GM12875 (cell line): Measurements from ENCODE around the gene OSBPL9.

ENCODE experiments used
- H3K4me3 ChIP-seq: one replicate; pipeline ENCODE4 v1.5.1; 2011; ENCODE audit warnings: low read depth, low read length, control low read depth
- TF ChIP-seq, protein P1 (sequence below): IDR thresholded peaks from 2 replicates; pipeline ENCODE4 v1.5.1; 2011; ENCODE audit warnings: low read depth, mild to moderate bottlenecking, control low read depth, inconsistent platforms, low read length, moderate library complexity, borderline replicate concordance; ENCODE audit not compliant: insufficient read depth

OSBPL9 gene

DNA sequence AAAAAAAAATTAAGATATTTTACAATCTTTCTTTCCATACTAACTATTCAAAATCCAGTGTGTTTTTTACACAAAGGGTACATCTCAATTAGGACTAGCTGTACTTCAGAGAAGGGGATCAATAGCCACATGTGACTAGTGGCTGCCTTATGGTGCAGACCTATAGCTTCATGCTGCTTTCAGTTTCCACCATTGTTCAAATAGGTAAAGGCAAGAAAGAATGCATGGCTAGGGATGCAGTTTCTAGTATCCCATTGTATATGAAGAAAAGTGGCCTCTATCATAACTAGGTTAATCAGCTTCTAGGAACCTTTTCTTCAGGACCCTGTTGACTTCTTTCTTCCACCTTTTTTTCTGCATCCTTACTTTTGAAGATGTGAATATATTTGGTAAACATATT is 35.7 kb downstream of the OSBPL9 start:
- TF ChIP-seq, protein P1, sequence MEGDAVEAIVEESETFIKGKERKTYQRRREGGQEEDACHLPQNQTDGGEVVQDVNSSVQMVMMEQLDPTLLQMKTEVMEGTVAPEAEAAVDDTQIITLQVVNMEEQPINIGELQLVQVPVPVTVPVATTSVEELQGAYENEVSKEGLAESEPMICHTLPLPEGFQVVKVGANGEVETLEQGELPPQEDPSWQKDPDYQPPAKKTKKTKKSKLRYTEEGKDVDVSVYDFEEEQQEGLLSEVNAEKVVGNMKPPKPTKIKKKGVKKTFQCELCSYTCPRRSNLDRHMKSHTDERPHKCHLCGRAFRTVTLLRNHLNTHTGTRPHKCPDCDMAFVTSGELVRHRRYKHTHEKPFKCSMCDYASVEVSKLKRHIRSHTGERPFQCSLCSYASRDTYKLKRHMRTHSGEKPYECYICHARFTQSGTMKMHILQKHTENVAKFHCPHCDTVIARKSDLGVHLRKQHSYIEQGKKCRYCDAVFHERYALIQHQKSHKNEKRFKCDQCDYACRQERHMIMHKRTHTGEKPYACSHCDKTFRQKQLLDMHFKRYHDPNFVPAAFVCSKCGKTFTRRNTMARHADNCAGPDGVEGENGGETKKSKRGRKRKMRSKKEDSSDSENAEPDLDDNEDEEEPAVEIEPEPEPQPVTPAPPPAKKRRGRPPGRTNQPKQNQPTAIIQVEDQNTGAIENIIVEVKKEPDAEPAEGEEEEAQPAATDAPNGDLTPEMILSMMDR, result no peak

DNA sequence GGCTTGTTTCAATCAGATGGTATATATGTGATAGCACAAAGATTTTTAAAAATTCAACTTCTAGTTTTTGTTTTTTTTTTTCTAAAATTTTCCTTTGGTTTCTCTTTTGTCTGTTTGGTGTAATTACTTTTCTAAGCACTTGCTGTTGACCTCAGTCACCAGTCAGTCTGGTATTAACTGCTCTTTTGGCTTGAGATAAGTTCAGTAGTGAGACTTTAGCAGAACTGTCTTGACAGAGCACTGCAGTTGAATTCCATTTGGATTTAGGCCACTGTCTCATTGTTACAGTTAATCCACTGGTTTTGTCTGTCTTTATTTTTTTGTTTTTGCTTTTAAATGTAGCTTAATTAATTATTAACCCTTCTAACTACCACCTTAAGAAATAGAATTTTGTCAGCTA is 36.2 kb downstream of the OSBPL9 start:
- TF ChIP-seq, protein P1, result no peak

More for the DNA sequence above, 35.7 kb downstream of the OSBPL9 start:
- H3K4me3 ChIP-seq, result no peak overlapping the region

DNA sequence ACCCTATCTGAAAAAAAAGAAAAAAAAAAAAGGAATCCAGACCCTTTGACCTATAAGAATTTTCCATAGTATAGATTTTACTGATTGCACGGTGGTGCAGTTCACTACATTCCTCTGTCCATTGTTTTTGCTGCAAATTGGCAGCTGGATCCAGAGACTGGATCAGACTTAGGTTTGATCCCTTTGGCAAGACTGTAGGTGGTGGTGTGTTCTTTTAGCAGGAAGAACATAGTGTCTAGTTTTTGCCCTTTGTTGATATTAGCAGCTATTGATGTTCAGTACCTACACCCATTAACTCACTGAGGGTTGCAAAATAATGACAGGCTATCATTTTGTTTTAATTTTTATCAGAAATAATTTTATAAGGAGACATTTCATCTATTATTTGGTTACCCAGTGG is 37.1 kb downstream of the OSBPL9 start:
- TF ChIP-seq, protein P1, result no peak
- H3K4me3 ChIP-seq, result no peak overlapping the region

More for the DNA sequence above, 36.2 kb downstream of the OSBPL9 start:
- no peak overlapping the region for H3K4me3 ChIP-seq

DNA sequence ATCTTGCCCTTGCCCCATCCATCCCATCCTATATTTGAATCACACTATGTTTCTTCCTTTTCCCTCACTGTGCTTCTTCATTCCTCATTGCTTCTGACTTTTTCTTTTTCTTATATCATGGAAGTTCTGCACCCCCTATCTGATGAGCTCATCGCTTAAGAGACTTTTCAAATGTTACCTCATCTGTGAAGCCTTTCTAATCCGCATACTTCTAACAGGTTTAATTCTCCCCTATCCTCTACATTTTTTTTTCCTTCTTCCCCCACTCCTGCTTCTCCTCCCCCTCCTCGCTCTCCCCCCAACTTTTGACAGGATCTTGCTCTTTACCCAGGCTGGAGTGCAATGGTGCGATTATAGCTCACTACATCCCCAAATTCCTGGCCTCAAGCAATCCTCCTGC is 39.5 kb downstream of the OSBPL9 start:
- TF ChIP-seq, protein P1, result no peak
- H3K4me3 ChIP-seq, result no peak overlapping the region

DNA sequence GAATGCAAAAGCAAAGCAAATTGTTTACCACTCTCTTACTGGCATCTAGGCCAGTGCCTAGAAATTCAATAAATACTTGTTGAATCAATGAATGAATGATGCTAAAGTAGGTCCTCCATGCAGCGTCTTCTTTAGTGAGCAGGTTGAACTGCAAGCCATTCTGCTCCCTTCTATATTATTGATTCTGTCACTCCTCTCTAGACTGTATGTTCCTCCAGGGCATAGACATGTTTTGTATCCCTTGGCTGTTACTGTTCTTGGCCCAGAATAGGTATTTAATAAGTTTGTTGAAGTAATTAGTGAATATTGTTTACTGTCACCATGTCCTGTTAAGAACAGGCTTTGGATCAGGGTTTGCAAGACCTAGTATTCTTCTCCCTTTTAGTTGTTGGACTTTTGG is 43.7 kb downstream of the OSBPL9 start:
- TF ChIP-seq, protein P1, result no peak
- no peak overlapping the region for H3K4me3 ChIP-seq

DNA sequence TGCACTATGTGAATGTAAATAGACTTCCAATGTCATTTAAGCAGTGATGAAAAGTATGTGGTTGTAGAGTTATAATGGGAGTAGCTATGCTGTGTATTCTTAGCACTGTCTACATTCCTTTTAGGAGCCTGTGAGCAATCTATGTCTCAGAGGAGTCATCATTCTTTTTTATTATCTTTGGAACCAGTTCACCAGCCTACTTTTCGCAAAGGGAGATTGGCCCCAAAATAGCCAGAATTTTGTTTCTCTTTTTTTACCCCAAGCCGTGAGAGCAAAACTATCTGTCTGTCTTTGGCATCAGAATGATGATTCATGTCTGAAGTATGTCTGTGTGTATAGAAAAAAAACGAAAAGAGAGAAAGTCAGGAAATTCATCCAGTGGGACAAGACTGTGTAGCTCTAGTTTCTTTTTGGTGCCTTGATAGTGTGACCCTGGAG is 44.2 kb downstream of the OSBPL9 start:
- no peak overlapping the region for H3K4me3 ChIP-seq
- TF ChIP-seq, protein P1, result no peak

DNA sequence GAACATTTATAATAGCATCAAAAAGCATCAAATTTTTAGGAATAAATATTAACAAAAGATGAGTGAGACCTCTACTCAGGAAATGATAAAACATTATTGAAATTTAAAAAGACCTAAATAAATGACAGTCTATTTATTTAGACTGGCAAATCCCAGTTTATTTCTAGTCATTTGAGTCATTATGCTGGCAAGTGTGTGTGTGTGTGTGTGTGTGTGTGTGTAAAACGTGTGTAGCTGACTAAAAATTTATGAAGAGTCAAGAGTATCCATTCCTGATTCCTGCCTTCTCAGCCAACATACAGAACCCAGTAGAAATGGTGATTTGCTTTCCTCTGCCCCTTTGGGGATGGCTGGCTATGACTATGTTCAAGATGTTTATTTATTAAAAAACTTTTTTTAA is 46.2 kb downstream of the OSBPL9 start:
- TF ChIP-seq, protein P1, result no peak
- no peak overlapping the region for H3K4me3 ChIP-seq
